DND-41 (cell line): Measurements from ENCODE around the gene DOCK4.

Source experiments
- EZH2 ChIP-seq: IDR thresholded peaks from 3 replicates; pipeline ENCODE4 v1.6.1; 2012; ENCODE audit warnings: borderline replicate concordance, low read depth, mild to moderate bottlenecking, moderate library complexity, low read length, inconsistent platforms; ENCODE audit not compliant: severe bottlenecking
- TF ChIP-seq, protein P1 (sequence below): IDR thresholded peaks from 2 replicates; pipeline ENCODE4 v1.5.1; 2012; ENCODE audit warnings: borderline replicate concordance, low read length, moderate library complexity, mild to moderate bottlenecking; ENCODE audit not compliant: poor library complexity, severe bottlenecking; ENCODE audit errors: extremely low read depth

DNA sequence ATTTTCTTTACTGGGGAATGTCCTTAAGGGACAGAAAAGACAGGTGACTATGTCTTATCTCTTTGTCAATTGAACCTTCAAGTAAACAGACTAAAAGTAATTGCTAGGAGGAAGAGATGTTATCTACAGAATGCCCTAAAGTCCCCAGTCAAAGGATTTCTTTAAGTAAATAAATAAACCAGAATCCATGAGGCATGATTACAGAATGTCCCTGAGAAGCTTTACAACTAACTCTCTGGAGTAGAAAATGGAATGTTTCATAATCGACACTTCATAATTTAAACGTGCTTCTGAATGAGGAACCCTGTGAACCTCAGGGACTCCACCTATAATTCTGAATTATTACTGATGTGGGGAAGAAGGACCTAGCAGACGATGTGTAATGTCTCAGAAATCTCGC lies 456.0 kb downstream of the DOCK4 start:
- TF ChIP-seq, protein P1, sequence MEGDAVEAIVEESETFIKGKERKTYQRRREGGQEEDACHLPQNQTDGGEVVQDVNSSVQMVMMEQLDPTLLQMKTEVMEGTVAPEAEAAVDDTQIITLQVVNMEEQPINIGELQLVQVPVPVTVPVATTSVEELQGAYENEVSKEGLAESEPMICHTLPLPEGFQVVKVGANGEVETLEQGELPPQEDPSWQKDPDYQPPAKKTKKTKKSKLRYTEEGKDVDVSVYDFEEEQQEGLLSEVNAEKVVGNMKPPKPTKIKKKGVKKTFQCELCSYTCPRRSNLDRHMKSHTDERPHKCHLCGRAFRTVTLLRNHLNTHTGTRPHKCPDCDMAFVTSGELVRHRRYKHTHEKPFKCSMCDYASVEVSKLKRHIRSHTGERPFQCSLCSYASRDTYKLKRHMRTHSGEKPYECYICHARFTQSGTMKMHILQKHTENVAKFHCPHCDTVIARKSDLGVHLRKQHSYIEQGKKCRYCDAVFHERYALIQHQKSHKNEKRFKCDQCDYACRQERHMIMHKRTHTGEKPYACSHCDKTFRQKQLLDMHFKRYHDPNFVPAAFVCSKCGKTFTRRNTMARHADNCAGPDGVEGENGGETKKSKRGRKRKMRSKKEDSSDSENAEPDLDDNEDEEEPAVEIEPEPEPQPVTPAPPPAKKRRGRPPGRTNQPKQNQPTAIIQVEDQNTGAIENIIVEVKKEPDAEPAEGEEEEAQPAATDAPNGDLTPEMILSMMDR, result no peak
- no peak for TF ChIP-seq EZH2
